Glomerular endothelial cell (primary cell): ENCODE results near the gene TRIO. TPM values are rescaled to one million over a fixed set of nuclear protein-coding genes. Genes with fewer than 3 reads are reported as not detected.
"Not testable (repeated sequence)": the region's sequence is repeated elsewhere in the genome, so short reads cannot be mapped to it uniquely, and the experiment has no call there.

Experiments used
- DNase-seq: peaks from one replicate; pipeline ENCODE4 v3.0.0-alpha.2; 2011; ENCODE audit warnings: low read depth, low spot score; ENCODE audit errors: extremely low read depth
- total RNA-seq: library from RNA; depleted of rRNA; stranded (reverse); fragments of >200 nt; gene quantifications from 2 replicates; pipeline ENCODE4 v1.2.3, GENCODE V29; 2015

Gene TRIO
- total RNA-seq, 1 donor from 2014 or later: 304 TPM

- no peak for DNase-seq
Observed at GRCh38 chr5:14369780-14370179, 226.6 kb downstream of the TRIO start.

GRCh38 chr5:14370386-14370785 lies 227.2 kb downstream of the TRIO start:
- no peak for DNase-seq

GRCh38 chr5:14373685-14374084 lies 230.5 kb downstream of the TRIO start:
- no peak for DNase-seq

- no peak for DNase-seq
Observed at GRCh38 chr5:14374100-14374499, 231.0 kb downstream of the TRIO start.

- no peak for DNase-seq
Observed at GRCh38 chr5:14376789-14377188, 233.6 kb downstream of the TRIO start.

GRCh38 chr5:14379739-14380497 lies 236.8 kb downstream of the TRIO start:
- no peak for DNase-seq

GRCh38 chr5:14380712-14381111 lies 237.6 kb downstream of the TRIO start:
- DNase-seq: no peak

- DNase-seq: no peak
Observed at GRCh38 chr5:14382640-14383039, 239.5 kb downstream of the TRIO start.

GRCh38 chr5:14383923-14384322 lies 240.8 kb downstream of the TRIO start:
- DNase-seq: no peak

GRCh38 chr5:14385019-14385418 lies 241.9 kb downstream of the TRIO start:
- no peak for DNase-seq

- DNase-seq: no peak
Observed at GRCh38 chr5:14386884-14387624, 243.9 kb downstream of the TRIO start.

- DNase-seq: no peak
Observed at GRCh38 chr5:14388741-14389140, 245.6 kb downstream of the TRIO start.

GRCh38 chr5:14392552-14392951 lies 249.4 kb downstream of the TRIO start:
- DNase-seq: not testable (repeated sequence)

- DNase-seq: no peak
Observed at GRCh38 chr5:14394365-14394764, 251.2 kb downstream of the TRIO start.

- DNase-seq: no peak
Observed at GRCh38 chr5:14395411-14395810, 252.3 kb downstream of the TRIO start.

GRCh38 chr5:14396066-14396465 lies 252.9 kb downstream of the TRIO start:
- DNase-seq: no peak

GRCh38 chr5:14396737-14397136 lies 253.6 kb downstream of the TRIO start:
- no peak for DNase-seq

- no peak for DNase-seq
Observed at GRCh38 chr5:14397717-14398116, 254.6 kb downstream of the TRIO start.

GRCh38 chr5:14399054-14399692 lies 256.0 kb downstream of the TRIO start:
- no peak for DNase-seq

- DNase-seq: no peak
Observed at GRCh38 chr5:14400085-14400484, 256.9 kb downstream of the TRIO start.

- no peak for DNase-seq
Observed at GRCh38 chr5:14400611-14401010, 257.5 kb downstream of the TRIO start.

- no peak for DNase-seq
Observed at GRCh38 chr5:14401639-14402038, 258.5 kb downstream of the TRIO start.
